ENCODE measurements around the gene ACTR10.

DNA sequence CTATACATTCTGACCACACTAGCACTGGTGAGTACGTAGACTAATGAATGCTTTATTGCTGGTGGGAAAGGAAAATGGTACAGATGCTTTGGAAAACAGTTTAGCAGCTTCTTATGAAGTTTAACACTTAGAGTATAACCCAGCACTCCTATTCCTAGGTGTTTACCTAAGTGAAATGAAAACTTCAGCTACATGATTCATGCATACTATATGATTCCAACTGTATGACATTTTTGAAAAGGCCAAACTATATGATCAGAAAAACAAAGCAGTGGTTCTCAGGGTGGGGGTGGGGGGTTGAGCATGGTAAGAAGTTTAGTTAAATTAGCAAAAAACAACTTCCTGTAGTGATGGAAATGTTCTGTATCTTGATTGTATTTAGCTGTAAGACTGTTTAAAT, 76.3 kb downstream of the ACTR10 start:
- TF ChIP-seq EZH2 (IDR thresholded peaks at IDR 0.05; ENCODE audit: borderline replicate concordance, insufficient read depth, low read depth, low read length, poor library complexity, severe bottlenecking): no peak
- TF ChIP-seq, protein P1, sequence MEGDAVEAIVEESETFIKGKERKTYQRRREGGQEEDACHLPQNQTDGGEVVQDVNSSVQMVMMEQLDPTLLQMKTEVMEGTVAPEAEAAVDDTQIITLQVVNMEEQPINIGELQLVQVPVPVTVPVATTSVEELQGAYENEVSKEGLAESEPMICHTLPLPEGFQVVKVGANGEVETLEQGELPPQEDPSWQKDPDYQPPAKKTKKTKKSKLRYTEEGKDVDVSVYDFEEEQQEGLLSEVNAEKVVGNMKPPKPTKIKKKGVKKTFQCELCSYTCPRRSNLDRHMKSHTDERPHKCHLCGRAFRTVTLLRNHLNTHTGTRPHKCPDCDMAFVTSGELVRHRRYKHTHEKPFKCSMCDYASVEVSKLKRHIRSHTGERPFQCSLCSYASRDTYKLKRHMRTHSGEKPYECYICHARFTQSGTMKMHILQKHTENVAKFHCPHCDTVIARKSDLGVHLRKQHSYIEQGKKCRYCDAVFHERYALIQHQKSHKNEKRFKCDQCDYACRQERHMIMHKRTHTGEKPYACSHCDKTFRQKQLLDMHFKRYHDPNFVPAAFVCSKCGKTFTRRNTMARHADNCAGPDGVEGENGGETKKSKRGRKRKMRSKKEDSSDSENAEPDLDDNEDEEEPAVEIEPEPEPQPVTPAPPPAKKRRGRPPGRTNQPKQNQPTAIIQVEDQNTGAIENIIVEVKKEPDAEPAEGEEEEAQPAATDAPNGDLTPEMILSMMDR (IDR thresholded peaks at IDR 0.05): no peak

Data from B cell (primary cell).